Measurements from ENCODE around the gene ITM2B.

- TF ChIP-seq CTCF (IDR thresholded peaks at IDR 0.05): no peak
- TF ChIP-seq EP300 (IDR thresholded peaks at IDR 0.05): no peak
Measured at GRCh38 chr13:48231933-48232332, 1.1 kb upstream of the ITM2B start.

Measured in tibial nerve (tissue), 4 donors.